ENCODE results near the gene ICAM2.

The ICAM2 gene

DNA sequence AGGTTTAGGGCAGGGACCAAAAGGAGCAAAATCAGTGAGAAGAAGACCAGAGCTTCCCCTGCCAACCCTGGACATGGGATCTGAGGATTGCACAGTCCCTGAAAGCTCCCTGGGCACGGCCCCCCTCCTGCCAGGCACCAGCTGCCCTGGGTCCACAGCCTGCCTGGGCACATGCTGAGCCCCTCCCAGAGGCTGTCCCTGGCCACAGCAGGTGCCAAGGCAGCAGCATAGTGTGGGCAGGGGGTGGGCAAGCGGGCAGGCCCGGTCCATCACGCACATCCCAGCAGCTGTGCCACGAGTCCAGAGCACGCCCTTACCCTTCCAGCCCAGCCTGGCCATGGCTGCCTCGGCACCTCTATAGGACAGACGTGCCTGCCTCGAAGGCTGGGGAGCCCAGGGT is 60.4 kb downstream of the ICAM2 start:
- TF ChIP-seq FOXP2 (optimal IDR thresholded peaks at IDR 0.05; ENCODE audit: borderline replicate concordance, extremely low read depth, extremely low read length, insufficient read depth) (no peak), TAF1 (IDR thresholded peaks at IDR 0.05; ENCODE audit: borderline replicate concordance, insufficient read depth, low read length) (no peak), POLR2AphosphoS5 (IDR thresholded peaks at IDR 0.05; ENCODE audit: low read depth, low read length) (no peak), REST (IDR thresholded peaks at IDR 0.05; ENCODE audit: insufficient read depth in 1 of 2, low read depth in 2 of 2, low read length in 2 of 2) (no peak), SIN3A (IDR thresholded peaks at IDR 0.05; ENCODE audit: borderline replicate concordance, insufficient read depth, low read length) (no peak)

GRCh38 chr17:63956296-63956920 is 64.0 kb downstream of the ICAM2 start:
- TF ChIP-seq SIN3A (IDR thresholded peaks at IDR 0.05; ENCODE audit: borderline replicate concordance, insufficient read depth, low read length) (no peak), FOXP2 (optimal IDR thresholded peaks at IDR 0.05; ENCODE audit: borderline replicate concordance, extremely low read depth, extremely low read length, insufficient read depth) (no peak), TAF1 (IDR thresholded peaks at IDR 0.05; ENCODE audit: borderline replicate concordance, insufficient read depth, low read length) (no peak), POLR2AphosphoS5 (IDR thresholded peaks at IDR 0.05; ENCODE audit: low read depth, low read length) (no peak), REST (IDR thresholded peaks at IDR 0.05; ENCODE audit: insufficient read depth in 1 of 2, low read depth in 2 of 2, low read length in 2 of 2) (no peak)

- TF ChIP-seq FOXP2 (optimal IDR thresholded peaks at IDR 0.05; ENCODE audit: borderline replicate concordance, extremely low read depth, extremely low read length, insufficient read depth): no peak
- TF ChIP-seq TAF1 (IDR thresholded peaks at IDR 0.05; ENCODE audit: borderline replicate concordance, insufficient read depth, low read length): no peak
- TF ChIP-seq SIN3A (IDR thresholded peaks at IDR 0.05; ENCODE audit: borderline replicate concordance, insufficient read depth, low read length): no peak
- TF ChIP-seq POLR2AphosphoS5 (IDR thresholded peaks at IDR 0.05; ENCODE audit: low read depth, low read length): no peak
- TF ChIP-seq REST (IDR thresholded peaks at IDR 0.05; ENCODE audit: insufficient read depth in 1 of 2, low read depth in 2 of 2, low read length in 2 of 2): no peak
Measured at GRCh38 chr17:63955791-63956190, 64.6 kb downstream of the ICAM2 start.

DNA sequence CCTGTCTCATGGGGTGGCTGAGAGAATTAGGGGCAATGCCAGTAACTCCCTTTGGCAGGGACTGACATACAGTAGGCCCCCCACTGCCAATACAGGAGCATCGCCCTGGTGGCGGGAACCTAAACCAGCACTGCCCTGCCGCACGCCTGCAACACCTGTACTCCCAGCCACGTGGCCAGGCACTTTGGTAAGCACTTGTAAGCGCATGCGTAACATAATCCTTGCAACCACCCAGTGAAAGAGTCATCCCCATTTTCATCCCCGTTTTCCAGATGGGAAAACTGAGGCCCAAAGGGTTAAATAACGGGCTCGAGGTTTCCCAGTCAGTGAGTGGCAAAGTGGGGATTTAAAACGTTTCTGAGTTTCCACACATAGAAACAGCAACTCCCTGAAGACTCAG is 65.2 kb downstream of the ICAM2 start:
- TF ChIP-seq REST (IDR thresholded peaks at IDR 0.05; ENCODE audit: insufficient read depth in 1 of 2, low read depth in 2 of 2, low read length in 2 of 2) (no peak), POLR2AphosphoS5 (IDR thresholded peaks at IDR 0.05; ENCODE audit: low read depth, low read length) (no peak), FOXP2 (optimal IDR thresholded peaks at IDR 0.05; ENCODE audit: borderline replicate concordance, extremely low read depth, extremely low read length, insufficient read depth) (no peak), SIN3A (IDR thresholded peaks at IDR 0.05; ENCODE audit: borderline replicate concordance, insufficient read depth, low read length) (no peak), TAF1 (IDR thresholded peaks at IDR 0.05; ENCODE audit: borderline replicate concordance, insufficient read depth, low read length) (no peak)
